Tibial artery (tissue), 4 donors: ENCODE measurements around the gene PRR19.

Experiments
- DNase-seq, 2 donors: peaks; one replicate each; pipeline ENCODE4 v3.0.0-alpha.2; 2019
- H3K27ac ChIP-seq, 2 donors: fragments of 200-600 bp; sonication (generic) in 1 of 2; 1 replicate in 1 of 2; 2 replicates in 1 of 2; pipeline ENCODE4 v1.5.1; 2018 to 2019; ENCODE audit warnings: mild to moderate bottlenecking in 1 of 2
- H3K27me3 ChIP-seq, 2 donors: fragments of 200-600 bp; sonication (generic) in 1 of 2; one replicate each; pipeline versions ENCODE4 v1.5.1 to v1.6.0; 2016 to 2019
- H3K36me3 ChIP-seq, 3 donors: fragments of 200-600 bp; sonication (generic) in 2 of 3; one replicate each; pipeline ENCODE4 v1.5.1; 2016 to 2019; ENCODE audit warnings: mild to moderate bottlenecking in 2 of 3
- H3K4me1 ChIP-seq, 4 donors: fragments of 200-600 bp; sonication (generic) in 2 of 4; 1 replicate in 3 of 4; 2 replicates in 1 of 4; pipeline ENCODE4 v1.5.1; 2016 to 2019
- H3K4me3 ChIP-seq, 2 donors: fragments of 200-600 bp; sonication (generic) in 1 of 2; 1 replicate in 1 of 2; 2 replicates in 1 of 2; pipeline ENCODE4 v1.5.1; 2018 to 2019; ENCODE audit warnings: mild to moderate bottlenecking in 2 of 2
- H3K9me3 ChIP-seq, 3 donors: fragments of 200-600 bp; sonication (generic) in 1 of 3; one replicate each; pipeline ENCODE4 v1.5.1; 2016 to 2019
- intact Hi-C: fragments of 100-400 bp; cut with DNase I; formaldehyde crosslinking; loops from one replicate; pipeline ENCODE4 v1.15.0; 2023; ENCODE audit warnings: low total_unique reads
- TF ChIP-seq, protein P1 (sequence below), 2 experiments: fragments of 200-600 bp in 1 of 2; fragments of 450-650 bp in 1 of 2; IDR thresholded peaks; one replicate each; pipeline ENCODE4 v1.5.1; 2017 to 2019; ENCODE audit warnings: antibody characterized with exemption in 2 of 2, mild to moderate bottlenecking in 1 of 2, moderate library complexity in 1 of 2

PRR19 gene

GRCh38 chr19:42292042-42292960 lies 9.6 kb upstream of the PRR19 start:
- no peaks in the 10 kb centered on the region for H3K27me3 ChIP-seq
- TF ChIP-seq, protein P1, sequence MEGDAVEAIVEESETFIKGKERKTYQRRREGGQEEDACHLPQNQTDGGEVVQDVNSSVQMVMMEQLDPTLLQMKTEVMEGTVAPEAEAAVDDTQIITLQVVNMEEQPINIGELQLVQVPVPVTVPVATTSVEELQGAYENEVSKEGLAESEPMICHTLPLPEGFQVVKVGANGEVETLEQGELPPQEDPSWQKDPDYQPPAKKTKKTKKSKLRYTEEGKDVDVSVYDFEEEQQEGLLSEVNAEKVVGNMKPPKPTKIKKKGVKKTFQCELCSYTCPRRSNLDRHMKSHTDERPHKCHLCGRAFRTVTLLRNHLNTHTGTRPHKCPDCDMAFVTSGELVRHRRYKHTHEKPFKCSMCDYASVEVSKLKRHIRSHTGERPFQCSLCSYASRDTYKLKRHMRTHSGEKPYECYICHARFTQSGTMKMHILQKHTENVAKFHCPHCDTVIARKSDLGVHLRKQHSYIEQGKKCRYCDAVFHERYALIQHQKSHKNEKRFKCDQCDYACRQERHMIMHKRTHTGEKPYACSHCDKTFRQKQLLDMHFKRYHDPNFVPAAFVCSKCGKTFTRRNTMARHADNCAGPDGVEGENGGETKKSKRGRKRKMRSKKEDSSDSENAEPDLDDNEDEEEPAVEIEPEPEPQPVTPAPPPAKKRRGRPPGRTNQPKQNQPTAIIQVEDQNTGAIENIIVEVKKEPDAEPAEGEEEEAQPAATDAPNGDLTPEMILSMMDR (IDR thresholded peaks at IDR 0.05), result no peak
- peaks cover 0 to 3% (median 0%) of the 10 kb centered on the region in 4 donors for H3K4me1 ChIP-seq
- intact Hi-C loops, result loop anchor here (10.0 kb wide), 1 partner anchor 158 kb away; the partner anchor contains the start of gene POU2F2
- peaks cover 52 to 86% (median 79%) of the 10 kb centered on the region in 3 donors for H3K36me3 ChIP-seq
- DNase-seq, result peak in 1 of 2 donors; percentile 68
- H3K27ac ChIP-seq, result no peak overlapping the region
- H3K4me3 ChIP-seq, result no peak overlapping the region
- no peaks in the 10 kb centered on the region for H3K9me3 ChIP-seq

DNA sequence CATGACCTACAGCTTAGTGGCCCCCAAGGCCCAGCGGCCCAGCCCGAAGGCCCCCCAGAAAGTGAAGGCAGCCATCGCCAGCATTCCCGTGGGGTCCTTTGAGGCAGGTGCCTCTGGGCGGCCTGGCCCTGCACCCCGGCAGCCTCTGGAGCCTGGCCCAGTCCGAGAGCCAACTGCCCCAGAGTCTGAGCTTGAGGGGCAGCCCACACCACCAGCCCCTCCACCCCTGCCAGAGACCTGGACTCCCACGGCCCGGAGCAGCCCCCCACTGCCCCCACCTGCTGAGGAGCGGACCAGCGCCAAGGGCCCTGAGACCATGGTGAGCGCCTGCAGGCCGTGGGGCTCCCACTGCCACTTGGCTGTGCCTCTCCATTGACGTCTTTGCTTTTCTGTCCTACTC lies 9.0 kb upstream of the PRR19 start:
- no peaks in the 10 kb centered on the region for H3K27me3 ChIP-seq
- intact Hi-C loops, result loop anchor here (10.0 kb wide), 1 partner anchor 158 kb away; the partner anchor contains the start of gene POU2F2
- TF ChIP-seq, protein P1 (IDR thresholded peaks at IDR 0.05), result no peak
- peaks cover 46 to 80% (median 72%) of the 10 kb centered on the region in 3 donors for H3K36me3 ChIP-seq
- no peak overlapping the region for H3K27ac ChIP-seq
- no peaks in the 10 kb centered on the region for H3K9me3 ChIP-seq
- no peak overlapping the region for H3K4me3 ChIP-seq
- peaks cover 0 to 3% (median 0%) of the 10 kb centered on the region in 4 donors for H3K4me1 ChIP-seq
- DNase-seq, result no peak

GRCh38 chr19:42293540-42293939 lies 8.4 kb upstream of the PRR19 start:
- Histone ChIP-seq H3K27ac (no peak overlapping the region), H3K27me3 (no peaks in the 10 kb centered on the region), H3K4me3 (no peak overlapping the region), H3K4me1 (peaks cover 0 to 3% (median 0%) of the 10 kb centered on the region in 4 donors), H3K36me3 (peaks cover 44 to 74% (median 66%) of the 10 kb centered on the region in 3 donors), H3K9me3 (no peaks in the 10 kb centered on the region)
- DNase-seq, result no peak
- TF ChIP-seq, protein P1 (IDR thresholded peaks at IDR 0.05), result no peak
- intact Hi-C loops, result loop anchor here (10.0 kb wide), 1 partner anchor 159 kb away; the partner anchor contains the start of gene POU2F2

DNA sequence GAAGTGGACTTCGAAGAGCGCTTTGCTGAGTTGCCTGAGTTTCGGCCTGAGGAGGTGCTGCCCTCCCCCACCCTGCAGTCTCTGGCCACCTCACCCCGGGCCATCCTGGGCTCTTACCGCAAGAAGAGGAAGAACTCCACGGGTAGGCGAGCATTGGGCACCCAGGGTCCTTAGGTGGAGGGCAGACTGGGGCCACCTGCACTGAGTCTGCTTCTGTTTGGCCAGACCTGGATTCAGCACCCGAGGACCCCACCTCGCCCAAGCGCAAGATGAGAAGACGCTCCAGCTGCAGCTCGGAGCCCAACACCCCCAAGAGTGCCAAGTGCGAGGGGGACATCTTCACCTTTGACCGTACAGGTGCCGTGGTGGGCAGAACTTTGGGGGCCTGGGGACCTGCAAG lies 8.0 kb upstream of the PRR19 start:
- no peak for DNase-seq
- no peak overlapping the region for H3K4me3 ChIP-seq
- peaks cover 40 to 70% (median 62%) of the 10 kb centered on the region in 3 donors for H3K36me3 ChIP-seq
- no peaks in the 10 kb centered on the region for H3K9me3 ChIP-seq
- no peak overlapping the region for H3K27ac ChIP-seq
- intact Hi-C loops, result loop anchor here (2.0 to 10.0 kb wide), 2 partner anchors 47 to 159 kb away; partner anchors contain the start of gene POU2F2
- peaks cover 0 to 3% (median 0%) of the 10 kb centered on the region in 4 donors for H3K4me1 ChIP-seq
- TF ChIP-seq, protein P1 (IDR thresholded peaks at IDR 0.05), result no peak
- no peaks in the 10 kb centered on the region for H3K27me3 ChIP-seq

- Histone ChIP-seq H3K4me1 (peaks cover 0 to 3% (median 0%) of the 10 kb centered on the region in 4 donors), H3K27ac (no peak overlapping the region), H3K9me3 (no peaks in the 10 kb centered on the region), H3K36me3 (peaks cover 34 to 63% (median 56%) of the 10 kb centered on the region in 3 donors), H3K4me3 (no peak overlapping the region), H3K27me3 (no peaks in the 10 kb centered on the region)
- intact Hi-C loops, result loop anchor here (2.0 to 10.0 kb wide), 2 partner anchors 48 to 160 kb away; partner anchors contain the start of gene POU2F2
- DNase-seq, result no peak
- TF ChIP-seq, protein P1 (IDR thresholded peaks at IDR 0.05), result no peak
These were observed 7.3 kb upstream of the PRR19 start for GRCh38 chr19:42294471-42295137.
